H1 (cell line): ENCODE data around the gene OSMR. TPM values are rescaled to one million over a fixed set of nuclear protein-coding genes. Genes with fewer than 3 reads are reported as not detected.

Experiments
- CTCF ChIA-PET: fragments of 300-600 bp; sonication (Branson Sonifier 250); formaldehyde crosslinking; loops from one replicate; lab custom pipeline; 2021; ENCODE audit not compliant: partially characterized antibody; lab: Charles Lee
- POLR2A ChIA-PET: fragments of 300-600 bp; sonication (Branson Sonifier 250); formaldehyde crosslinking; loops from one replicate; lab custom pipeline; 2021; ENCODE audit warnings: inconsistent platforms; ENCODE audit not compliant: partially characterized antibody; lab: Charles Lee
- DNase-seq, 2 experiments: peaks; one replicate each; pipeline versions ENCODE4 v3.0.0 to v3.0.0-alpha.2; 2010 to 2022; ENCODE audit warnings: low spot score in 2 of 2, low read depth in 1 of 2, mixed read lengths in 1 of 2
- FAIRE-seq: peaks from 2 replicates; lab custom pipeline; 2011; peaks lifted over from hg19 to GRCh38; lab: Jason Lieb, UNC
- H2AFZ ChIP-seq: 2 replicates; pipeline ENCODE4 v1.8.1; 2012; ENCODE audit warnings: low read length, inconsistent platforms
- H2AK5ac ChIP-seq: 2 replicates; pipeline ENCODE4 v1.6.1; 2013; ENCODE audit warnings: low read depth, low read length
- H2BK120ac ChIP-seq: replicated peaks from 2 replicates; pipeline ENCODE3; 2013; ENCODE audit warnings: low read depth, low read length, inconsistent platforms
- H2BK12ac ChIP-seq: 2 replicates; pipeline ENCODE4 v1.6.1; 2013; ENCODE audit warnings: low read depth, low read length
- H2BK15ac ChIP-seq: 2 replicates; pipeline ENCODE4 v1.6.1; 2013; ENCODE audit warnings: low read length
- H2BK20ac ChIP-seq: 2 replicates; pipeline ENCODE4 v1.6.1; 2013; ENCODE audit warnings: low read length
- H2BK5ac ChIP-seq: 2 replicates; pipeline ENCODE4 v1.6.1; 2013; ENCODE audit warnings: low read depth, low read length
- H3K14ac ChIP-seq: 2 replicates; pipeline ENCODE4 v1.6.1; 2013; ENCODE audit warnings: inconsistent platforms; ENCODE audit not compliant: insufficient read length
- H3K18ac ChIP-seq: 2 replicates; pipeline ENCODE4 v1.6.1; 2013; ENCODE audit warnings: low read length; ENCODE audit errors: extremely low read depth
- H3K23ac ChIP-seq: 2 replicates; pipeline ENCODE4 v1.6.1; 2013; ENCODE audit warnings: inconsistent platforms; ENCODE audit not compliant: insufficient read length
- H3K23me2 ChIP-seq: 2 replicates; pipeline ENCODE4 v1.6.1; 2013; ENCODE audit warnings: low read depth, low read length
- H3K27ac ChIP-seq: 2 replicates; pipeline ENCODE4 v1.6.1; 2011; ENCODE audit warnings: low read depth, low read length, inconsistent platforms
- H3K27me3 ChIP-seq, 4 experiments: replicated peaks in 1 of 4; 1 replicate in 1 of 4; 2 replicates in 3 of 4; pipeline versions ENCODE4 v1.6.1 to v1.8.1; 2011 to 2013; ENCODE audit warnings: low read length in 3 of 4, mild to moderate bottlenecking in 3 of 4, inconsistent platforms in 2 of 4, mixed read lengths in 2 of 4, moderate library complexity in 1 of 4; ENCODE audit not compliant: control insufficient read depth in 3 of 4, insufficient read depth in 3 of 4; ENCODE audit errors: extremely low read depth in 1 of 4
- H3K36me3 ChIP-seq, 4 experiments: 2 replicates each; pipeline versions ENCODE4 v1.6.1 to v1.8.1; 2011 to 2013; ENCODE audit warnings: mild to moderate bottlenecking in 4 of 4, low read length in 3 of 4, moderate library complexity in 2 of 4, control low read depth in 1 of 4, inconsistent platforms in 1 of 4; ENCODE audit not compliant: insufficient read depth in 4 of 4, control insufficient read depth in 2 of 4
- H3K4ac ChIP-seq: replicated peaks from 2 replicates; pipeline ENCODE3; 2013; ENCODE audit warnings: low read length, low read depth, mixed read lengths, inconsistent platforms; ENCODE audit not compliant: insufficient read length
- H3K4me1 ChIP-seq, 4 experiments: replicated peaks in 1 of 4; 1 replicate in 1 of 4; 2 replicates in 3 of 4; pipeline versions ENCODE4 v1.6.1 to v1.8.1; 2011 to 2013; ENCODE audit warnings: low read length in 3 of 4, inconsistent platforms in 2 of 4, mixed read lengths in 1 of 4; ENCODE audit not compliant: insufficient read depth in 4 of 4, control insufficient read depth in 3 of 4
- H3K4me2 ChIP-seq, 2 experiments: 2 replicates each; pipeline versions ENCODE4 v1.6.1 to v1.8.1; 2011 to 2013; ENCODE audit warnings: low read depth in 2 of 2, low read length in 2 of 2, control low read depth in 1 of 2, inconsistent platforms in 1 of 2, mild to moderate bottlenecking in 1 of 2; ENCODE audit not compliant: insufficient read depth in 1 of 2
- H3K4me3 ChIP-seq, 4 experiments: fragments of 200-600, 300-600 bp in 1 of 4; sonication (generic), shearing (Covaris generic), sonication (Bioruptor Twin) in 1 of 4; 2 replicates each; pipeline versions ENCODE4 v1.5.1 to v1.8.1; 2011 to 2016; ENCODE audit warnings: low read length in 4 of 4, low read depth in 3 of 4, control low read depth in 2 of 4, inconsistent platforms in 2 of 4, mild to moderate bottlenecking in 2 of 4, mixed read lengths in 1 of 4, moderate library complexity in 1 of 4; ENCODE audit not compliant: insufficient read depth in 2 of 4; ENCODE audit errors: extremely low read depth in 1 of 4
- H3K56ac ChIP-seq: replicated peaks from 2 replicates; pipeline ENCODE3; 2013; ENCODE audit warnings: low read depth, mild to moderate bottlenecking, mixed read lengths, low read length, inconsistent platforms; ENCODE audit not compliant: insufficient read length
- H3K79me1 ChIP-seq: 2 replicates; pipeline ENCODE4 v1.6.1; 2013; ENCODE audit warnings: low read depth, low read length, control low read depth
- H3K79me2 ChIP-seq, 2 experiments: 2 replicates each; pipeline versions ENCODE4 v1.6.1 to v1.8.1; 2012 to 2013; ENCODE audit warnings: low read length in 2 of 2, mild to moderate bottlenecking in 2 of 2, inconsistent platforms in 1 of 2; ENCODE audit not compliant: insufficient read depth in 2 of 2, control insufficient read depth in 1 of 2
- H3K9ac ChIP-seq, 4 experiments: replicated peaks in 1 of 4; 1 replicate in 1 of 4; 2 replicates in 3 of 4; pipeline versions ENCODE4 v1.6.1 to v1.8.1; 2011 to 2013; ENCODE audit warnings: low read depth in 3 of 4, low read length in 3 of 4, control low read depth in 2 of 4, mild to moderate bottlenecking in 2 of 4, moderate library complexity in 2 of 4, inconsistent platforms in 1 of 4; ENCODE audit errors: extremely low read depth in 1 of 4
- H3K9me3 ChIP-seq, 2 experiments: 2 replicates each; pipeline versions ENCODE4 v1.6.1 to v1.8.1; 2012 to 2013; ENCODE audit warnings: mild to moderate bottlenecking in 2 of 2, moderate library complexity in 2 of 2, control low read depth in 1 of 2, inconsistent platforms in 1 of 2, low read depth in 1 of 2, low read length in 1 of 2, mixed read lengths in 1 of 2; ENCODE audit not compliant: insufficient read depth in 2 of 2
- H4K20me1 ChIP-seq, 2 experiments: replicated peaks in 1 of 2; 2 replicates each; pipeline versions ENCODE3 to v1.8.1; 2011 to 2013; ENCODE audit warnings: inconsistent platforms in 2 of 2, low read length in 2 of 2, mild to moderate bottlenecking in 1 of 2; ENCODE audit not compliant: insufficient read depth in 2 of 2, control insufficient read depth in 1 of 2
- H4K5ac ChIP-seq: 2 replicates; pipeline ENCODE4 v1.6.1; 2013; ENCODE audit warnings: low read length, low read depth, mixed read lengths, inconsistent platforms; ENCODE audit not compliant: insufficient read length
- H4K8ac ChIP-seq: 2 replicates; pipeline ENCODE4 v1.8.0; 2013; ENCODE audit warnings: mild to moderate bottlenecking, moderate library complexity, low read length, inconsistent platforms; ENCODE audit not compliant: insufficient read depth; ENCODE audit errors: extremely low read depth
- H4K91ac ChIP-seq: replicated peaks from 2 replicates; pipeline ENCODE3; 2013; ENCODE audit warnings: low read length, mixed read lengths, inconsistent platforms; ENCODE audit not compliant: insufficient read length
- ASH2L ChIP-seq: fragments of 200-600, 300-600 bp; sonication (generic); IDR thresholded peaks from one replicate; pipeline ENCODE4 v1.7.1; 2017; ENCODE audit warnings: low read length
- CBX8 ChIP-seq: fragments of 300-800, 300-1000 bp; sonication (generic); IDR thresholded peaks from 2 replicates; pipeline ENCODE4 v1.7.1; 2016; ENCODE audit warnings: low read depth, low read length, borderline replicate concordance
- EP300 ChIP-seq, 2 experiments: IDR thresholded peaks; 1 replicate in 1 of 2; 2 replicates in 1 of 2; pipeline ENCODE4 v1.6.1; 2011 to 2012; ENCODE audit warnings: low read depth in 2 of 2, low read length in 2 of 2, mild to moderate bottlenecking in 2 of 2, borderline replicate concordance in 1 of 2, inconsistent platforms in 1 of 2, moderate library complexity in 1 of 2
- POLR2A ChIP-seq, 2 experiments: IDR thresholded peaks; 1 replicate in 1 of 2; 2 replicates in 1 of 2; pipeline ENCODE4 v1.6.1; 2011; ENCODE audit warnings: low read depth in 2 of 2, low read length in 2 of 2, mild to moderate bottlenecking in 2 of 2; ENCODE audit errors: control extremely low read depth in 1 of 2
- POU5F1 ChIP-seq: IDR thresholded peaks from 2 replicates; pipeline ENCODE4 v1.6.1; 2011; ENCODE audit warnings: low read depth, mild to moderate bottlenecking, low read length, moderate library complexity
- RNF2 ChIP-seq: fragments of 200-900, 300-1000 bp; sonication (generic); IDR thresholded peaks from 2 replicates; pipeline ENCODE4 v1.7.1; 2016; ENCODE audit warnings: borderline replicate concordance, low read depth, mild to moderate bottlenecking, antibody characterized with exemption, low read length; ENCODE audit not compliant: poor library complexity, severe bottlenecking; ENCODE audit errors: missing control alignments
- SAP30 ChIP-seq: fragments of 300-600 bp; sonication (generic); IDR thresholded peaks from 2 replicates; pipeline ENCODE4 v1.7.1; 2012; ENCODE audit warnings: low read length, moderate library complexity, mild to moderate bottlenecking, inconsistent platforms; ENCODE audit not compliant: insufficient read depth, insufficient replicate concordance
- SP4 ChIP-seq: IDR thresholded peaks from 2 replicates; pipeline ENCODE4 v1.6.1; 2012; ENCODE audit warnings: low read length, inconsistent platforms
- SUZ12 ChIP-seq: fragments of 200-600 bp; sonication (generic); IDR thresholded peaks from 2 replicates; pipeline ENCODE4 v1.6.1; 2012; ENCODE audit warnings: mild to moderate bottlenecking, inconsistent platforms, low read length, moderate library complexity, mixed read lengths
- TCF12 ChIP-seq: IDR thresholded peaks from 2 replicates; pipeline ENCODE4 v1.6.1; 2011; ENCODE audit warnings: low read depth, mild to moderate bottlenecking, low read length
- TEAD4 ChIP-seq: IDR thresholded peaks from 2 replicates; pipeline ENCODE4 v1.6.1; 2012; ENCODE audit warnings: low read depth, low read length, inconsistent platforms, mixed read lengths
- USF2 ChIP-seq: IDR thresholded peaks from 2 replicates; pipeline ENCODE4 v1.6.1; 2011; ENCODE audit warnings: low read length, improper control_type of control experiment
- YY1 ChIP-seq: IDR thresholded peaks from 2 replicates; pipeline ENCODE4 v1.6.1; 2011; ENCODE audit warnings: low read depth, mild to moderate bottlenecking, low read length
- WGBS, 2 experiments: shearing (Covaris generic) in 1 of 2; methylation state at CpG; one replicate each; pipeline versions ENCODE4 v1.1.6 to v1.1.7; 2013 to 2015; ENCODE audit warnings: low lambda C conversion rate in 2 of 2, mixed read lengths in 2 of 2, inconsistent platforms in 1 of 2, low coverage in 1 of 2, missing lambda C conversion rate in 1 of 2; ENCODE audit not compliant: insufficient replicate concordance in 2 of 2, insufficient coverage in 1 of 2, insufficient read length in 1 of 2; ENCODE audit errors: extremely low coverage in 1 of 2, missing lambda C conversion rate in 1 of 2; 5-methylcytosine and 5-hydroxymethylcytosine counted together
- polyA plus RNA-seq, 7 experiments: library from polyadenylated mRNA; depleted of rRNA in 3 of 7; stranded (reverse) in 5 of 7; unstranded in 2 of 7; fragments of >200 nt in 5 of 7; fragments of 200-250 nt in 2 of 7; gene quantifications; 1 replicate in 5 of 7; 2 replicates in 1 of 7; 4 replicates in 1 of 7; pipeline versions ENCODE4 v1.2.1 to v1.2.3, GENCODE V29; 2011 to 2013; ENCODE audit warnings: missing spikeins in 2 of 7, mixed read lengths in 2 of 7
- total RNA-seq: library from RNA; stranded (reverse); fragmentation: NEBNext Ultra II Directional; extraction: Animal tissue kit (Norgen Biotek cat#: 25700); gene quantifications from 2 replicates; pipeline ENCODE4 v1.2.1, GENCODE V29; 2021

OSMR gene
- total and polyA plus RNA-seq, 2 of the 8 experiments (the other 6 are each of a cell fraction or from before 2014, with no cell fraction given): 2.3 to 2.6 TPM

DNA sequence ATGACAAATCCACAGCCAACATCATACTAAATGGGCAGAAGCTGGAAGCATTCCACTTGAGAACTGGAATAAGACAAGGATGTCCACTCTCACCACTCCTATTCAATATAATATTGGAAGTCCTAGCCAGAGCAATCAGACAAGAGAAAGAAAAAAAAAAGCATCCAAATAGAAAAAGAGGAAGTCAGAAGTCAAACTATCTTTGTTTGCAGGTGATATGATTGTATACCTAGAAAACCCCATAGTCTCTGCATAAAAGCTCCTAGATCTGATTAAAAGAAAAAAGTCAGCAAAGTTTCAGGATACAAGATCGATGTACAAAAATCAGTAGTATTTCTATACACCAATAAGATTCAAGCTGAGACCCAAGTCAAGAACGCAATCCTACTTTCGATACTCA is 66.1 kb downstream of the OSMR start:
- Histone ChIP-seq H4K5ac (no peak overlapping the region), H3K18ac (no peak overlapping the region), H4K8ac (no peak overlapping the region), H3K9ac (no peak overlapping the region), H3K27me3 (no peaks in the 10 kb centered on the region), H4K20me1 (no peaks in the 10 kb centered on the region), H3K27ac (no peak overlapping the region), H3K4me2 (no peak overlapping the region), H3K4me1 (no peaks in the 10 kb centered on the region), H3K36me3 (no peaks in the 10 kb centered on the region), H2BK5ac (no peak overlapping the region), H3K14ac (no peak overlapping the region), H3K56ac (no peak overlapping the region), H2AK5ac (no peak overlapping the region), H3K4me3 (no peak overlapping the region), H2BK12ac (no peak overlapping the region), H3K4ac (no peak overlapping the region), H3K79me2 (no peaks in the 10 kb centered on the region), H2BK120ac (no peak overlapping the region), H2BK15ac (no peak overlapping the region), H4K91ac (no peak overlapping the region), H2BK20ac (no peak overlapping the region), H3K79me1 (no peaks in the 10 kb centered on the region), H3K23me2 (no peaks in the 10 kb centered on the region)
- ChIA-PET CTCF (interaction anchor here (0.6 to 3.4 kb wide), 5 partner anchors 8 to 813 kb away, joined by 3 to 11 read pairs (median 4); no protein-coding TSS in a partner anchor), POLR2A (no interaction called here)
- DNase-seq (no peak), FAIRE-seq (no peak)
- 100% methylated on average over 3 of the region's 3 CpGs; no CpG with 5 or more reads in 1 of the 2 experiments for WGBS, 2 experiments
- TF ChIP-seq POLR2A (IDR thresholded peaks at IDR 0.05; ENCODE audit: control extremely low read depth in 1 of 2, low read depth in 2 of 2, low read length in 2 of 2) (no peak), SAP30 (no peak), CBX8 (no peak), RNF2 (no peak), POU5F1 (no peak), YY1 (no peak), SUZ12 (no peak), ASH2L (no peak), USF2 (no peak), TEAD4 (no peak), EP300 (IDR thresholded peaks at IDR 0.05; ENCODE audit: borderline replicate concordance in 1 of 2, low read depth in 2 of 2, low read length in 2 of 2) (no peak), SP4 (no peak), TCF12 (no peak)
- TF ChIP-seq, all 59 proteins: peak for 0
- no peak overlapping the region for H2AFZ ChIP-seq
- H3K23ac ChIP-seq: no peak overlapping the region
- peaks cover 0 to 7% of the 10 kb centered on the region in 2 experiments; a peak in 3 of 4 replicates for H3K9me3 ChIP-seq
